Upper lobe of left lung (tissue), 6 donors: ENCODE results near the gene PAPLN. TPM values are rescaled to one million over a fixed set of nuclear protein-coding genes. Genes with fewer than 3 reads are reported as not detected.
A peak's percentile ranks its signal among the peaks of the same experiment; 100 is the strongest.

Experiments
- ATAC-seq, 2 donors: fragments of 200-7000 bp; cut with Tn5 transposase; one replicate each; pipeline ENCODE4 v1.9.1; 2022; ENCODE audit warnings: mild to moderate bottlenecking in 2 of 2, moderate library complexity in 2 of 2; ENCODE audit not compliant: low FRiP score in 2 of 2
- DNase-seq, 2 donors: peaks; one replicate each; pipeline ENCODE4 v3.0.0-alpha.2; 2019 to 2020
- H3K27ac ChIP-seq, 4 donors: fragments of 200-600 bp; sonication (generic); one replicate each; pipeline ENCODE4 v1.5.1; 2016 to 2019
- H3K27me3 ChIP-seq, 4 donors: fragments of 200-600 bp; sonication (generic); one replicate each; pipeline ENCODE4 v1.5.1; 2017 to 2019
- H3K36me3 ChIP-seq, 4 donors: fragments of 200-600 bp; sonication (generic); one replicate each; pipeline ENCODE4 v1.5.1; 2016 to 2019
- H3K4me1 ChIP-seq, 4 donors: fragments of 200-600 bp; sonication (generic); one replicate each; pipeline ENCODE4 v1.5.1; 2018 to 2019
- H3K4me3 ChIP-seq, 4 donors: fragments of 200-600 bp; sonication (generic); one replicate each; pipeline ENCODE4 v1.5.1; 2017 to 2019; ENCODE audit warnings: mild to moderate bottlenecking in 2 of 4, moderate library complexity in 1 of 4
- H3K9me3 ChIP-seq, 4 donors: fragments of 200-600 bp; sonication (generic); one replicate each; pipeline ENCODE4 v1.5.1; 2018 to 2019
- CTCF ChIP-seq, 6 experiments: fragments of 450-650 bp in 4 of 6; fragments of 200-600 bp in 2 of 6; sonication (generic) in 2 of 6; IDR thresholded peaks; one replicate each; pipeline ENCODE4 v1.5.1; 2016 to 2019; ENCODE audit warnings: antibody characterized with exemption in 6 of 6
- EP300 ChIP-seq, 4 donors: sonication (generic); formaldehyde crosslinking; IDR thresholded peaks; one replicate each; pipeline ENCODE4 v1.5.1; 2017; ENCODE audit warnings: antibody characterized with exemption in 4 of 4, control low read depth in 2 of 4
- POLR2A ChIP-seq, 4 donors: fragments of 450-650 bp; IDR thresholded peaks; one replicate each; pipeline ENCODE4 v1.5.1; 2016 to 2017; ENCODE audit warnings: antibody characterized with exemption in 4 of 4, mild to moderate bottlenecking in 2 of 4
- POLR2AphosphoS5 ChIP-seq, 2 donors: sonication (generic); formaldehyde crosslinking; IDR thresholded peaks; one replicate each; pipeline ENCODE4 v1.5.1; 2017; ENCODE audit warnings: antibody characterized with exemption in 2 of 2
- WGBS, 2 donors: methylation state at CpG; one replicate each; pipeline ENCODE4 v1.1.5; 2017 to 2018; 5-methylcytosine and 5-hydroxymethylcytosine counted together
- total RNA-seq, 6 donors: library from RNA; depleted of rRNA in 4 of 6; stranded (reverse); fragments of >200 nt in 4 of 6; gene quantifications; one replicate each; pipeline versions ENCODE4 v1.1.0 to v1.2.1, GENCODE V29; 2016 to 2021
- donor health status: DM: no; HTN: no; CAD: no; lungs with moderate emphysema.
- donor health status: DM: no; HTN: yes; CAD: no; lungs with severe emphysema.

Gene PAPLN
- total RNA-seq, 6 donors from 2014 or later, result 10.3 to 62.9 (median 16.5) TPM

DNA sequence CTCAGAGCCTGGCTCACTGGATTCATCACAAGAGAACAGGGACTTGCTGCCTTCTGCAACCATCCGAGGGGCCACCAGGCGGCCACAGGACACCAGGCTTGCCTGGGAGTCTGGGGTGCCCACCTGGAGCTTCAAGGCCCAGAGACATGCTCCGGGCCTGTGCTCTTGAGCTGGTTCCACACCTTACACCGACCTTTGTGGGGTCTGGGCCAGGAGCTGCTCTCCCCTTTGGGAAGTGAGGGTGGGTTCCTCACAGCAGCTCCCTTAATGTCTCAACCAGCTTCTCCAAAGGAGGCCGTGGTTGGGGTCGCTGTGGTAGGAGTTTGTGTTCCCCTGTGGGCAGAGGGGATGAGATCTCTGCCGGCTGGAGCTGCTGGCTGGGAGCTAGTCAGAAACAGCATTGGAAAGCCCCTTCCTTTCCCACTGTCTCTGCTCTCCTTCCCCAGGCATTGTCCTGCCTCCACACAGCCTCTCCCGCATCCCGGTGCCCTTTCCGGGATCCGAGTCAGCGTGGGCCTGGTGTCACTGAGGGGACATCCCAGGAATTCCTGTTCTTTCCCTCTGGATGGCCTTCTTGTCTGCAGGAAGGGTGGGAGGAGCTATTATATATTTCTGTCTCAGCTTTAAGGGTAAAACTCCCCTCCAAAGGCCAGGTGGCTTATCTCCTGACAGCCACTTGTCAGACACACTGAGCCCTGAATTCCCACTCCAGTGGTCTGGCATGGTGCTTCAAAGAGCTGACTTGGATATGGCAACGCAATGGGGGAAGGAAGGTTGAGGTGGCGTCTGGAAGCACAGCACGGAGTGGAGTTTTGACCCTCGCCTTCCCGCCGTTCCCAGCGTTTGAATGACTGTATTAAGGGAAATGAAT is 5.1 kb upstream of the PAPLN start:
- H3K36me3 ChIP-seq, result peaks cover 0 to 3% (median 0%) of the 10 kb centered on the region in 4 donors
- no peak for ATAC-seq
- peaks cover 12 to 31% (median 24%) of the 10 kb centered on the region in 4 donors for H3K4me1 ChIP-seq
- TF ChIP-seq POLR2AphosphoS5 (IDR thresholded peaks at IDR 0.05) (peak in 1 of 2 donors; percentile 33), EP300 (IDR thresholded peaks at IDR 0.05) (no peak), CTCF (IDR thresholded peaks at IDR 0.05) (peak in 1 of 6 experiments; percentile 15)
- peak in 1 of 2 donors; percentile 66 for DNase-seq
- peak overlapping the region in 2 of 4 donors; percentile 50 to 66 for H3K27ac ChIP-seq
- no peak overlapping the region for H3K4me3 ChIP-seq
- H3K27me3 ChIP-seq, result peaks cover 0 to under 1% (median 0%) of the 10 kb centered on the region in 4 donors
- 44 to 58% methylated on average over 16 to 18 of the region's 19 CpGs for WGBS, 2 donors
- no peaks in the 10 kb centered on the region for H3K9me3 ChIP-seq

GRCh38 chr14:73232984-73233383 is 4.3 kb upstream of the PAPLN start:
- DNase-seq (no peak), ATAC-seq (no peak)
- Histone ChIP-seq H3K27ac (no peak overlapping the region), H3K9me3 (no peaks in the 10 kb centered on the region), H3K4me3 (no peak overlapping the region), H3K27me3 (peaks cover 0 to 8% (median 6%) of the 10 kb centered on the region in 4 donors), H3K36me3 (peaks cover 0 to 3% (median 0%) of the 10 kb centered on the region in 4 donors), H3K4me1 (peaks cover 19 to 35% (median 30%) of the 10 kb centered on the region in 4 donors)
- TF ChIP-seq EP300 (IDR thresholded peaks at IDR 0.05) (no peak), POLR2AphosphoS5 (IDR thresholded peaks at IDR 0.05) (no peak)
- WGBS, 2 donors, result 78 to 88% methylated on average over 8 of the region's 8 CpGs

- peaks cover 0 to 14% (median 8%) of the 10 kb centered on the region in 4 donors for H3K27me3 ChIP-seq
- peaks cover 0 to 3% (median 0%) of the 10 kb centered on the region in 4 donors for H3K36me3 ChIP-seq
- H3K27ac ChIP-seq, result no peak overlapping the region
- no peak for ATAC-seq
- peaks cover 25 to 35% (median 30%) of the 10 kb centered on the region in 4 donors for H3K4me1 ChIP-seq
- no peak for DNase-seq
- no peak overlapping the region for H3K4me3 ChIP-seq
- TF ChIP-seq POLR2AphosphoS5 (IDR thresholded peaks at IDR 0.05), result no peak
- TF ChIP-seq POLR2A (IDR thresholded peaks at IDR 0.05), result no peak
- TF ChIP-seq CTCF (IDR thresholded peaks at IDR 0.05), result no peak
- TF ChIP-seq EP300 (IDR thresholded peaks at IDR 0.05), result no peak
- no peaks in the 10 kb centered on the region for H3K9me3 ChIP-seq
- 89 to 91% methylated on average over 7 to 10 of the region's 10 CpGs for WGBS, 2 donors
Observed at GRCh38 chr14:73233564-73233963, 3.7 kb upstream of the PAPLN start.

GRCh38 chr14:73234029-73234428 is 3.3 kb upstream of the PAPLN start:
- Histone ChIP-seq H3K9me3 (no peaks in the 10 kb centered on the region), H3K27ac (no peak overlapping the region), H3K36me3 (peaks cover 0 to 2% (median 0%) of the 10 kb centered on the region in 4 donors), H3K27me3 (peaks cover 0 to 14% (median 10%) of the 10 kb centered on the region in 4 donors), H3K4me3 (no peak overlapping the region), H3K4me1 (peaks cover 26 to 35% (median 32%) of the 10 kb centered on the region in 4 donors)
- TF ChIP-seq POLR2AphosphoS5 (IDR thresholded peaks at IDR 0.05), result no peak
- TF ChIP-seq CTCF (IDR thresholded peaks at IDR 0.05), result no peak
- no peak for TF ChIP-seq EP300 (IDR thresholded peaks at IDR 0.05)
- no peak for TF ChIP-seq POLR2A (IDR thresholded peaks at IDR 0.05)
- DNase-seq, result no peak
- no peak for ATAC-seq
- 87 to 88% methylated on average over 5 of the region's 5 CpGs for WGBS, 2 donors

GRCh38 chr14:73234586-73235394 is 2.5 kb upstream of the PAPLN start:
- H3K27me3 ChIP-seq, result peaks cover 0 to 18% (median 10%) of the 10 kb centered on the region in 4 donors
- peaks cover 30 to 41% (median 39%) of the 10 kb centered on the region in 4 donors for H3K4me1 ChIP-seq
- H3K27ac ChIP-seq, result no peak overlapping the region
- DNase-seq (no peak), ATAC-seq (no peak)
- H3K4me3 ChIP-seq, result no peak overlapping the region
- H3K36me3 ChIP-seq, result no peaks in the 10 kb centered on the region
- TF ChIP-seq EP300 (IDR thresholded peaks at IDR 0.05) (no peak), CTCF (IDR thresholded peaks at IDR 0.05) (no peak), POLR2A (IDR thresholded peaks at IDR 0.05) (no peak), POLR2AphosphoS5 (IDR thresholded peaks at IDR 0.05) (no peak)
- 84 to 88% methylated on average over 8 to 11 of the region's 11 CpGs for WGBS, 2 donors
- no peaks in the 10 kb centered on the region for H3K9me3 ChIP-seq
